Nephron (organoid): ENCODE results near the gene ATP6V0A1.

ENCODE experiments used
- H3K27ac Mint-ChIP-seq, 3 experiments: 2 replicates each; pipeline ENCODE4 v1.8.0; 2020; ENCODE audit warnings: mixed read lengths in 3 of 3, mild to moderate bottlenecking in 2 of 3, moderate library complexity in 1 of 3
- H3K27me3 Mint-ChIP-seq: 2 replicates; pipeline ENCODE4 v1.8.0; 2021; ENCODE audit warnings: low read depth, mild to moderate bottlenecking, moderate library complexity, mixed read lengths
- H3K36me3 Mint-ChIP-seq: 2 replicates; pipeline ENCODE4 v1.8.0; 2020; ENCODE audit warnings: low read depth, mixed read lengths
- H3K4me1 Mint-ChIP-seq: 2 replicates; pipeline ENCODE4 v1.8.0; 2020; ENCODE audit warnings: mixed read lengths
- H3K4me3 Mint-ChIP-seq, 3 experiments: 2 replicates each; pipeline ENCODE4 v1.8.0; 2020; ENCODE audit warnings: mild to moderate bottlenecking in 3 of 3, mixed read lengths in 3 of 3, moderate library complexity in 2 of 3
- H3K9me3 Mint-ChIP-seq: 2 replicates; pipeline ENCODE4 v1.8.0; 2020; ENCODE audit warnings: mixed read lengths
- TF ChIP-seq, protein P1 (sequence below), 3 experiments: fragments of 200-600 bp; sonication (generic); IDR thresholded peaks; one replicate each; pipeline ENCODE4 v1.5.0; 2021; ENCODE audit warnings: antibody characterized with exemption in 3 of 3; ENCODE audit not compliant: unreplicated experiment in 3 of 3

ATP6V0A1 gene

GRCh38 chr17:42571435-42572225 lies 113.0 kb downstream of the ATP6V0A1 start:
- no peak overlapping the region for H3K27ac Mint-ChIP-seq
- TF ChIP-seq, protein P1, sequence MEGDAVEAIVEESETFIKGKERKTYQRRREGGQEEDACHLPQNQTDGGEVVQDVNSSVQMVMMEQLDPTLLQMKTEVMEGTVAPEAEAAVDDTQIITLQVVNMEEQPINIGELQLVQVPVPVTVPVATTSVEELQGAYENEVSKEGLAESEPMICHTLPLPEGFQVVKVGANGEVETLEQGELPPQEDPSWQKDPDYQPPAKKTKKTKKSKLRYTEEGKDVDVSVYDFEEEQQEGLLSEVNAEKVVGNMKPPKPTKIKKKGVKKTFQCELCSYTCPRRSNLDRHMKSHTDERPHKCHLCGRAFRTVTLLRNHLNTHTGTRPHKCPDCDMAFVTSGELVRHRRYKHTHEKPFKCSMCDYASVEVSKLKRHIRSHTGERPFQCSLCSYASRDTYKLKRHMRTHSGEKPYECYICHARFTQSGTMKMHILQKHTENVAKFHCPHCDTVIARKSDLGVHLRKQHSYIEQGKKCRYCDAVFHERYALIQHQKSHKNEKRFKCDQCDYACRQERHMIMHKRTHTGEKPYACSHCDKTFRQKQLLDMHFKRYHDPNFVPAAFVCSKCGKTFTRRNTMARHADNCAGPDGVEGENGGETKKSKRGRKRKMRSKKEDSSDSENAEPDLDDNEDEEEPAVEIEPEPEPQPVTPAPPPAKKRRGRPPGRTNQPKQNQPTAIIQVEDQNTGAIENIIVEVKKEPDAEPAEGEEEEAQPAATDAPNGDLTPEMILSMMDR (IDR thresholded peaks at IDR 0.05; ENCODE audit: unreplicated experiment in 3 of 3), result no peak
- H3K27me3 Mint-ChIP-seq, result no peaks in the 10 kb centered on the region
- peak overlapping the region in 1 of 3 experiments; percentile 43 for H3K4me3 Mint-ChIP-seq
- H3K9me3 Mint-ChIP-seq, result no peaks in the 10 kb centered on the region
- peaks cover 19% of the 10 kb centered on the region for H3K4me1 Mint-ChIP-seq
- peaks cover 66% of the 10 kb centered on the region for H3K36me3 Mint-ChIP-seq
